Omental fat pad (tissue), 4 donors: ENCODE data around the gene SPHK2. TPM values are rescaled to one million over a fixed set of nuclear protein-coding genes. Genes with fewer than 3 reads are reported as not detected.

ENCODE experiments used
- ATAC-seq: fragments of 150-250 bp; one replicate; pipeline ENCODE4 v1.9.1; 2016; ENCODE audit warnings: mild to moderate bottlenecking, moderate library complexity; ENCODE audit not compliant: low FRiP score
- DNase-seq: peaks from one replicate; pipeline ENCODE4 v3.0.0-alpha.2; 2019; ENCODE audit warnings: low spot score
- CTCF ChIP-seq, 3 donors: fragments of 450-650 bp; IDR thresholded peaks; one replicate each; pipeline ENCODE4 v1.5.1; 2016 to 2017; ENCODE audit warnings: antibody characterized with exemption in 3 of 3, mild to moderate bottlenecking in 3 of 3, moderate library complexity in 2 of 3
- total RNA-seq, 4 donors: library from RNA; depleted of rRNA; stranded (reverse); fragments of >200 nt; gene quantifications; one replicate each; pipeline ENCODE4 v1.1.0, GENCODE V29; 2016

Gene SPHK2
- total RNA-seq, 4 donors from 2014 or later, result 6.0 to 16.2 (median 9.5) TPM

- DNase-seq (no peak), ATAC-seq (no peak)
These were observed 16.9 kb downstream of the SPHK2 start for GRCh38 chr19:48635966-48636858.

GRCh38 chr19:48636859-48637448, 17.6 kb downstream of the SPHK2 start, which contains the start of gene DBP:
TSS of gene DBP (minus strand) at chr19:48637379. CDS start at chr19:48636994, 385 bp downstream.
- ATAC-seq, result no peak
- DNase-seq, result no peak
- TF ChIP-seq CTCF (IDR thresholded peaks at IDR 0.05), result no peak

More at GRCh38 chr19:48635966-48636858, 16.9 kb downstream of the SPHK2 start:
- TF ChIP-seq CTCF (IDR thresholded peaks at IDR 0.05), result no peak

- ATAC-seq (peak; percentile 77), DNase-seq (peak; percentile 91)
- TF ChIP-seq CTCF (IDR thresholded peaks at IDR 0.05), result no peak
These were observed 18.2 kb downstream of the SPHK2 start for GRCh38 chr19:48637449-48637947.

GRCh38 chr19:48637948-48638830, 18.9 kb downstream of the SPHK2 start:
- DNase-seq (no peak), ATAC-seq (peak; percentile 33)
- TF ChIP-seq CTCF (IDR thresholded peaks at IDR 0.05), result no peak

- TF ChIP-seq CTCF (IDR thresholded peaks at IDR 0.05), result no peak
- DNase-seq (no peak), ATAC-seq (no peak)
These were observed 19.6 kb downstream of the SPHK2 start for GRCh38 chr19:48638831-48639381.
